LoVo (cell line): ENCODE data around the gene DNAJC4.
A peak's percentile ranks its signal among the peaks of the same experiment; 100 is the strongest.

Experiments
- DNase-seq: peaks from one replicate; pipeline ENCODE4 v3.0.0-alpha.2; 2016; ENCODE audit warnings: low spot score

The DNAJC4 gene

GRCh38 chr11:64230985-64231365 is 627 bp downstream of the DNAJC4 start:
- DNase-seq: no peak

GRCh38 chr11:64231546-64231945 is 1.2 kb downstream of the DNAJC4 start:
- no peak for DNase-seq

GRCh38 chr11:64232182-64232966 is 2.0 kb downstream of the DNAJC4 start:
- DNase-seq: no peak

GRCh38 chr11:64232967-64233315 is 2.6 kb downstream of the DNAJC4 start:
- DNase-seq: no peak

GRCh38 chr11:64233913-64234586 is 3.7 kb downstream of the DNAJC4 start, which contains the start of gene VEGFB:
Gene VEGFB, plus strand, starts transcription at chr11:64234584. Its CDS starts 250 bp downstream, at chr11:64234834.
- DNase-seq: peak; percentile 58

GRCh38 chr11:64234647-64235379 is 4.5 kb downstream of the DNAJC4 start:
- DNase-seq: peak; percentile 34

DNA sequence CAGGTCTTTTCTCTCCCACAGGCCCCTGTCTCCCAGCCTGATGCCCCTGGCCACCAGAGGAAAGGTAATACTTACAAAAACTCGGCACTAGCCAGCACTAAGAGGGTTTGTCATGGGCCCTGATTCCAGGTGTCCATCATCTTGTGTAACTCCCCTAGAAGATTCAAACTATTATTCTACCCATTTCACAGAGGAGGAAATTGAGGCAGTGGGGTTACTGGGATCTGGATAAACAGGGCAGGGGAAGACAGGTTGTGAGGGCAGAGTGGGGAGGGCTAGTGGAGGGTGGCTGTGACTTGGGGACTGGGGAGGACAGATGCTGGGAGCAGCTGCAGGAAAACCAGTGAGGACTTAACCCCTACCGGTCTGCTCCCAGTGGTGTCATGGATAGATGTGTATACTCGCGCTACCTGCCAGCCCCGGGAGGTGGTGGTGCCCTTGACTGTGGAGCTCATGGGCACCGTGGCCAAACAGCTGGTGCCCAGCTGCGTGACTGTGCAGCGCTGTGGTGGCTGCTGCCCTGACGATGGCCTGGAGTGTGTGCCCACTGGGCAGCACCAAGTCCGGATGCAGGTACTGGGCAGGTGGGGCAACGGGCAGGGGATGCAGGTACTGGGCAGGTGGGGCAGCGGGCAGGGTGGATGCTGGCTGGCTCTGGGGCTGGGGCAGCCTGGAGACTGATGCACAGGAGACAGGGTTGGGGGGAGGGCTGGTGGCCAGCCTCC is 5.3 kb downstream of the DNAJC4 start:
- DNase-seq: no peak

DNA sequence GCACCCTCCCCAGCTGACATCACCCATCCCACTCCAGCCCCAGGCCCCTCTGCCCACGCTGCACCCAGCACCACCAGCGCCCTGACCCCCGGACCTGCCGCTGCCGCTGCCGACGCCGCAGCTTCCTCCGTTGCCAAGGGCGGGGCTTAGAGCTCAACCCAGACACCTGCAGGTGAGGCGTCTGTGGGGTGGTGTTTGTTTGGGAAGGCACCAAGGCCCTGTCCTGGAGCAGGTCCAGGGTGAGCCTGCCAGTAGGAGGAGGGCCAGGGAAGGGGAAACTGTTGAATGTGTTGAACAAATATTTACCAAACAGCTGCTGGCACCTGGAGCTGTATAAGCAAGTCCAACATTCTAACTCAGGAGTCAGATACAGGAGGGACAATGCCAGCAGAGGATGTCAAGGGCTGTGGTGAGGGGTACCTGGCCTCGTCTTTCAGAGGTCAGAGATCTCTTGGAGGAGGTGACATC is 7.2 kb downstream of the DNAJC4 start:
- no peak for DNase-seq

DNA sequence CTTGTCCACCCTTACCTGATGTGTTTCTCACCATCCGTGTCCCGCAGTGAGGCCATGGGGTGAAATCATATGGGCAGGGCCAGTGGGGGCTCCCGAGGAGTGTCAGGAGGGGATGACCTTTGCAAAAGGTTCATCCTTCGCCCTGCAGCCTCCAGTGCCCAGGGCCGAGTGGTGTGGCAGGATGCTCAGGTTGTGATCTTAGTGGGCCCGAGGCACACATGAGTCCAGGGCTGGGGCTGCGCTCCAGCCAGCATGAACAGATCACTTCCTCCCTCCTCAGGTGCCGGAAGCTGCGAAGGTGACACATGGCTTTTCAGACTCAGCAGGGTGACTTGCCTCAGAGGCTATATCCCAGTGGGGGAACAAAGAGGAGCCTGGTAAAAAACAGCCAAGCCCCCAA is 7.7 kb downstream of the DNAJC4 start:
- no peak for DNase-seq

DNA sequence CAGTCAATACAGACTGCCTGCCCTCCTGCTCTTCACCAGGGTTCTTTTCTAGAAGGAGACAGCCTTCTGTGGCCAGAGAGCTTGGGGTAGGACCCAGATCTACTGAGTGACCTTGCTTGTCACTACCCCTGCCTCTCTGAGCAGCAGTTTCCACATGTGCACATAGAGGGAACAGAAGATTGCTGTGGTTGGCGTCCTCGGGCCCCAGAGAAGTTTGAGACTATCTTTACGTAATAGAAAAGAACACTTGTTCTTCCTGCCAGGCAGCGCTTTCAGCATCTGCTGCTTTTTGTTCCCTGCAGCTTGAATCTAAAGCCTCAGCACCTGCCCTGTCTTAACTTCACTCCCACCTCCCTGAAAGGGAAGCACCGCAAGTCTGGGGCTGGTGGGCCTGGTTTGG is 8.7 kb downstream of the DNAJC4 start:
- no peak for DNase-seq

GRCh38 chr11:64239662-64240434 is 9.5 kb downstream of the DNAJC4 start:
- no peak for DNase-seq

DNA sequence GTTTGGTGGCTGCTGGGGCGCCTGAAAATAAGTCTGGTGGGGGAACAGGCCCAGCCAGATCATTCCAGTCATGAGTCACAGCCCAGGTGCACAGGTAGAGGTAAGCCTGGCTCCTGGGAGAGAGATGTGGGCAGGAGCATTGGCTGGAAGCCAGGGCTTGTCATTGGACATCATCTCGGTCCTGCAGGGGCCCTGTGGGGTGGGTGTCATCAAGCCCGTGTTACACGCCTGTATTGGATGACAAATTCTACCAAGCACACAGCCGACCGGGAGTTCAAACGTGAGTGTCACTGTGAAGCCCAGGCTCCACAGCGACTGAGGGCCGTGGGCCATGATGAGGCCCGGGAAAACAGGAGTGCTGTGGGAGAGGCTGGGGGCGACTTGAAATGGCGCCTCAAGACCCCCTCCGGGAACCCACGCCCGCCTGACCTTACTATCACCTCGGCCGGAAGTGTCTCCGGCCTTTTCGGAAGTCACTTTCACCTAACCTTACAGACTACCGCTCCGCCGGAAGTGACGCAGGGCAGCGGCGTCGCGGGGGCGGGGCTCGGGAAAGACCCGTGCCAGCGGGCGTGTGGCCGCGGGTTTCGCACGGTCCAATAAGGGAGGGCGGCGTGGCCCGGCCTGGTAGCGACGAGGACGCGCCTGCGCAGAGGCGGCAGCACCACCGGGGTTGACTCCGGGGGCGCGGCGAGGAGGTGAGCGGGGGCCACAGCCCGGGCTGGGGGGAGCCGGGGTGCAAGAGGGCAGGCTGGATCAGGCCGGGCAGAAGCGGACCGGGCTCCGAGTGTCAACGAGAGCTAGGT is 10.3 kb downstream of the DNAJC4 start, which contains the start of gene FKBP2:
TSS of gene FKBP2 (plus strand) at position 661 of the 806 bp plus-strand sequence. CDS start 1,293 bp downstream, outside the sequence.
- peak; percentile 96 for DNase-seq

DNA sequence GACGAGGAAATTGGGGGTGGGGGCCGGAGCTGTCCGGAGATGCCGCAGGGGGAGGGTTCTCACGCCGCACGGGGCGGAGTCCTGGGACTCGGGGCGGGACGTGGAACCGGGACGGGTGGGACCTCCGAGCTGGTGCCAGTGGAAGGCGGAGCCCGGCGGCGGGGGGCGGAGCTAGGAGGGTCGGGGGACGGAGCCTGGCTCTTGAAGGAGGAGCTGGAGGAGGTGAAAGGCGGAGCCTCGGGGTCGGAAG is 10.8 kb downstream of the DNAJC4 start:
- DNase-seq: peak; percentile 99

DNA sequence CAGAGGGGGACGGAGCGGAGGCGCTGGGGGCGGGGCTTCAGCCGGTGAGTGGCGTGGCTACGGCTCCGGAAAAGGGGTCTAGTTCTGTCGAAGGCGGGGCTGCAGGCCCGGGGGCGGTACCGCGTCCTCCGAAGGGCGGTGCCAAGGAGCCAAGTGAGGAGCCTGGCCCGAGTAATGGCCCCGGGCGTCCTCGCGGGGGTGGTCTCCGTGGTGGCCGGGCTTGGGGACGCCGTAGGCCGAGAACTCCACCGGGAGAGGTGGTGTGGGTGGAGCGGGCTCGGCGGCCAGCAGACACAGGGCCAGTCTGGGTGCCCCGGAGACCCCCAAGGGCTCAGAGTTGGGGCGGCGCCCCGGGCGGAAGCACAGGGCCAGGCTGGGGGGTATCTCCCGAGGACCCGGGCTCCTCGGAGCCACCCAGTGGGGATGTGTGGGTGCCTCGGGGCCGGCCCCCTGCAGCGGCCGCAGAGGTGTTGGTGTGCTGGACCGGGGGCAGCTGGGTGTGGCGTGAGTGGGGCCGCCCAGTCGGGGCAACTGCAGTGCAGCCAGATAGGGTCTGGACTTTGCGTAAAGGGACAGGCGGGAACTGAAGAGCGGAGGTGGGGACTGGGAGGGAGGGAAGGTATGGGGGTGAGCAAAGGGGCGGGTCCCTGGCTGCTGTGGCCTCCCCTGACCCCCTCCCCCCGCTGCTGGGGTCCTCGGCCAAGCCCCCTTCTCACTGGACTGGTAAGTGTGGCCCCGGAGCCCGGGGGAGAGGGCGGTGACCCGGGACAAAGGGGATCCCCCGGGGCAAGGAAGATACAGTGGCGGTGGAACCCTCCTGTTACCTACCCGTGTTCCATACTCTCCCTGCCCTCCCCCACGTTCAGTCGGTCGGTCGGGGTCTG is 11.4 kb downstream of the DNAJC4 start:
- DNase-seq: peak; percentile 32

- no peak for DNase-seq
Observed at GRCh38 chr11:64243236-64243854, 13.0 kb downstream of the DNAJC4 start.

- DNase-seq: no peak
Observed at GRCh38 chr11:64244107-64244506, 13.8 kb downstream of the DNAJC4 start.

GRCh38 chr11:64244966-64245365 is 14.6 kb downstream of the DNAJC4 start:
- DNase-seq: no peak

DNA sequence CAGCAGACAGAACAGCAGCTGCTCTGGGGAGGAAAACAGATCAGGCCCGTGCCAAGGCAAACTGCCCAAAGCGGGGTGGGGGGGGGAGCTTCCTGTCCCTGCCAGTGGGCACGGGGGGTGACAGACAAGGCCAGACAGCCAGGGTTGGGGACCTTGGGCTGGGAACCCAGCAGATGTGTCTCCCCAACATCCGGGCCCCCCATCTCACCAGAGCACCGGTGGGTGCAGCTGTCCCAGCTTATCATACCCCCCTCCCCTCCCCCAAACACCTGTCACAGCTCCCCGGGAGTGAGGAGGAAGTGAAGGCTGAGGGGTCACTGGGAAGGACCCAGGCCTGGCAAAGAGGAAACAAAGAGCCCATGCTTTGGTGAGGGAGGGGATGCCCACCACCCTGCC is 15.1 kb downstream of the DNAJC4 start:
- DNase-seq: no peak
